ENCODE measurements around the gene OR9Q1. TPM values are rescaled to one million over a fixed set of nuclear protein-coding genes. Genes with fewer than 3 reads are reported as not detected.

Gene OR9Q1
- total RNA-seq, 1 experiment from 2014 or later, result not detected

- Histone ChIP-seq H3K4me2 (ENCODE audit: low read length) (peak overlapping the region; percentile 21; the same call in 1 of the 2 replicates), H3K4me1 (ENCODE audit: insufficient read depth, low read length) (peaks cover 4% of the 10 kb centered on the region; the same call in 1 of the 2 replicates), H3F3A (ENCODE audit: low read length, unreplicated experiment) (no peaks in the 10 kb centered on the region), H3K9me2 (replicated peaks; ENCODE audit: low read length) (no peaks in the 10 kb centered on the region), H3K9me3 (ENCODE audit: low read length) (no peaks in the 10 kb centered on the region), H3K27ac (ENCODE audit: low read length) (no peak overlapping the region), H4K20me1 (ENCODE audit: low read length) (no peaks in the 10 kb centered on the region), H3K9ac (ENCODE audit: low read length) (no peak overlapping the region), H2AFZ (ENCODE audit: low read length) (no peak overlapping the region), H3K79me2 (ENCODE audit: low read length) (no peaks in the 10 kb centered on the region), H3K27me3 (ENCODE audit: low read length) (peaks cover 3% of the 10 kb centered on the region; the same call in 1 of the 2 replicates), H3K4me3 (ENCODE audit: low read length) (no peak overlapping the region), H3K36me3 (ENCODE audit: low read depth, low read length) (no peaks in the 10 kb centered on the region)
- CTCF ChIA-PET, result no interaction called here
- ATAC-seq, result peak; percentile 84
- DNase-seq, result peak; percentile 74
- POLR2A ChIA-PET (ENCODE audit: unreplicated experiment), result no interaction called here
- intact Hi-C loops (cut with micrococcal nuclease), result no loop called here
- TF ChIP-seq CTCF (conservative IDR thresholded peaks at IDR 0.05; ENCODE audit: low read depth, low read length), result no peak
- TF ChIP-seq EZH2phosphoT487 (IDR thresholded peaks at IDR 0.05; ENCODE audit: borderline replicate concordance, low read length), result no peak
- no peak for TF ChIP-seq EZH2 (IDR thresholded peaks at IDR 0.05; ENCODE audit: low read length, unreplicated experiment)
- no TSS peak for BruUV-seq (replicated peaks)
Measured at GRCh38 chr11:58222721-58223120, 199.0 kb downstream of the OR9Q1 start.

GRCh38 chr11:58227956-58228615 is 204.4 kb downstream of the OR9Q1 start:
- Histone ChIP-seq H3K9me2 (replicated peaks; ENCODE audit: low read length) (no peaks in the 10 kb centered on the region), H2AFZ (ENCODE audit: low read length) (no peak overlapping the region), H3K4me1 (ENCODE audit: insufficient read depth, low read length) (peaks cover 1% of the 10 kb centered on the region; the same call in 1 of the 2 replicates), H3K4me2 (ENCODE audit: low read length) (no peak overlapping the region), H3F3A (ENCODE audit: low read length, unreplicated experiment) (no peaks in the 10 kb centered on the region), H3K27me3 (ENCODE audit: low read length) (peaks cover 11% of the 10 kb centered on the region), H3K79me2 (ENCODE audit: low read length) (no peaks in the 10 kb centered on the region), H3K9me3 (ENCODE audit: low read length) (no peaks in the 10 kb centered on the region), H4K20me1 (ENCODE audit: low read length) (no peaks in the 10 kb centered on the region), H3K27ac (ENCODE audit: low read length) (no peak overlapping the region), H3K4me3 (ENCODE audit: low read length) (no peak overlapping the region), H3K9ac (ENCODE audit: low read length) (no peak overlapping the region), H3K36me3 (ENCODE audit: low read depth, low read length) (no peaks in the 10 kb centered on the region)
- TF ChIP-seq CTCF (conservative IDR thresholded peaks at IDR 0.05; ENCODE audit: low read depth, low read length), result no peak
- no peak for TF ChIP-seq EZH2phosphoT487 (IDR thresholded peaks at IDR 0.05; ENCODE audit: borderline replicate concordance, low read length)
- no peak for TF ChIP-seq EZH2 (IDR thresholded peaks at IDR 0.05; ENCODE audit: low read length, unreplicated experiment)
- ATAC-seq (no peak), DNase-seq (no peak)
- intact Hi-C loops (cut with micrococcal nuclease), result no loop called here
- POLR2A ChIA-PET (ENCODE audit: unreplicated experiment), result no interaction called here
- CTCF ChIA-PET, result no interaction called here
- BruUV-seq (replicated peaks), result no TSS peak

Other genes starting within 250 kb of the OR9Q1 start
- not detected in 2 replicates for gene OR6Q1, start 7.1 kb downstream of the OR9Q1 start, total RNA-seq (2014; rRNA removed)
- gene OR9I1, start 101.6 kb downstream of the OR9Q1 start, total RNA-seq (2014; rRNA removed), result not detected in 2 replicates
- gene OR9Q2, start 165.2 kb downstream of the OR9Q1 start, total RNA-seq (2014; rRNA removed), result not detected in 2 replicates
- not detected in 2 replicates for gene OR1S2, start 180.3 kb downstream of the OR9Q1 start, total RNA-seq (2014; rRNA removed)
- gene OR1S1, start 188.8 kb downstream of the OR9Q1 start, total RNA-seq (2014; rRNA removed), result not detected in 2 replicates
- gene OR10Q1, start 205.0 kb downstream of the OR9Q1 start, total RNA-seq (2014; rRNA removed), result not detected in 2 replicates
- not detected in 2 replicates for gene OR10W1, start 244.4 kb downstream of the OR9Q1 start, total RNA-seq (2014; rRNA removed)